WI38 (cell line): ENCODE results near the gene ARL2.

Experiments used
- H3K4me3 ChIP-seq: 2 replicates; pipeline ENCODE4 v1.5.1; 2011; ENCODE audit warnings: low read depth, mild to moderate bottlenecking, control low read depth, low read length
- TF ChIP-seq, protein P1 (sequence below): IDR thresholded peaks from 2 replicates; pipeline ENCODE4 v1.5.1; 2012; ENCODE audit warnings: low read depth, mild to moderate bottlenecking, control low read depth, low read length

ARL2 gene

DNA sequence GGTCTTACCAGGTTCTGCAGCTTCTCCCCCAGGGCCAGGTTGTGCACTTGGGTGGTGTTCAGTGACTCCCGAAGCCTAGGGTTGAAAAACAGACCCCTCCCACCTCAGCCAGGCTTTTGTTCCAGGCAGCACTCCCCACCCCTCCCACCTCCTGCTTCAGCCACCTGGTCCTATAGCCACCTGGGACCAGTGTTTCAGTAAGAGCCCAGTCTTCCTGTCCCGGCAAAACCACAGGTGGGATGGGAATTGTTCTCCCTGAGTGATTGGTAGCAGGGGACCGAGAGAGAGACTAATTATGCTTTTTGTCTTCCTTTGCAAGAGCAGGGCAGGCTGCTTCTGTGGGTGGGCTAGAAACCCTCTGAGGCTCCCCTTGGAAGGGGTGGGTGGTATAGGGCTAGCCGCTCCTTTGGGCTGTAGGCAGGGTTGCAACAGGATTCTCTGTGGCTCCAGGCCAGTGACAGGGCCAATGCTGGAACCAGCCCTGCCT is 52.9 kb downstream of the ARL2 start:
- no peak overlapping the region for H3K4me3 ChIP-seq
- TF ChIP-seq, protein P1, sequence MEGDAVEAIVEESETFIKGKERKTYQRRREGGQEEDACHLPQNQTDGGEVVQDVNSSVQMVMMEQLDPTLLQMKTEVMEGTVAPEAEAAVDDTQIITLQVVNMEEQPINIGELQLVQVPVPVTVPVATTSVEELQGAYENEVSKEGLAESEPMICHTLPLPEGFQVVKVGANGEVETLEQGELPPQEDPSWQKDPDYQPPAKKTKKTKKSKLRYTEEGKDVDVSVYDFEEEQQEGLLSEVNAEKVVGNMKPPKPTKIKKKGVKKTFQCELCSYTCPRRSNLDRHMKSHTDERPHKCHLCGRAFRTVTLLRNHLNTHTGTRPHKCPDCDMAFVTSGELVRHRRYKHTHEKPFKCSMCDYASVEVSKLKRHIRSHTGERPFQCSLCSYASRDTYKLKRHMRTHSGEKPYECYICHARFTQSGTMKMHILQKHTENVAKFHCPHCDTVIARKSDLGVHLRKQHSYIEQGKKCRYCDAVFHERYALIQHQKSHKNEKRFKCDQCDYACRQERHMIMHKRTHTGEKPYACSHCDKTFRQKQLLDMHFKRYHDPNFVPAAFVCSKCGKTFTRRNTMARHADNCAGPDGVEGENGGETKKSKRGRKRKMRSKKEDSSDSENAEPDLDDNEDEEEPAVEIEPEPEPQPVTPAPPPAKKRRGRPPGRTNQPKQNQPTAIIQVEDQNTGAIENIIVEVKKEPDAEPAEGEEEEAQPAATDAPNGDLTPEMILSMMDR: no peak

DNA sequence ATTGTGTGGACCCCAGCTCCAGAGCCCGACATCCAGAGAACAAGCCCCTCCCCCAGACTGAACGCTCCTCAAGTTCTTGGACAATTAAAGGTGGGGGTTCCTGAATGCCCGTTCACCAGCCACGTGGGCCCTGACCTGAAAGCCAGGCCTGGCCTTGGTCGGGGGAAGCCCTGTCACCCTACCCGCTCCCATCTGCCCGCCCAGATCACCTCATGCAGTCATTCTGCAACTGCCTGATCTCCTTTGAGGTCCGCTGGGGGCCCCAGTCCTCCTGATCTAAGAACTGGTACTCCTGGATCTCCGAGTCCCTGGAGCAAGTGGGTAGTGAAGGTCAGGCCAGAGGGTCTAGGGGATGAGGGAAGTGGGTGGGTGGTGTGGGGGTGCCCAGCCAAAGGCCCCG is 53.5 kb downstream of the ARL2 start:
- no peak overlapping the region for H3K4me3 ChIP-seq
- TF ChIP-seq, protein P1: no peak

DNA sequence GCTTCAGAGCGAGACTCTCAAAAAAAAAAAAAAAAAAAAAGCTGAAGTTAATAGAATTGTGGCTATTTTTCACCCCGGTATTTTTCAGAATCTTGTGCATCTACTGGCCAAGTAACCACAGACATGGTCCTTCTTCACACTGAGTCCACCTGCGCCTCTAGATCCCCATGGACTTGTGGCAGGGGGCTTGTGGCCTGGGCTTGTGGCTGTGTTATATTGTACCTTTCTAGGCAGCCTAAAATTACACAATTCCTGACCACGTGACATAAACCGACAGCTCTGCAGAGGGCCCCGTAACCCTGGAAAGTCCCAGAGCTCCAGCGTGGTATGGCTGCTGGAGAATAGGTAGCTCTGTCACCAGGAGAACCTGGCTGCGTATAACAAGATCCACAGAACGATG is 55.3 kb downstream of the ARL2 start:
- TF ChIP-seq, protein P1: no peak
- H3K4me3 ChIP-seq: no peak overlapping the region
